HUDEP-2 (cell line): ENCODE data around the gene THPO.

Experiments used
- DNase-seq, 76 experiments: peaks; one replicate each; lab custom pipeline; 2025; ENCODE audit not compliant: unreplicated experiment in 76 of 76; lab: John Stamatoyannopoulos, UW

Gene THPO

DNA sequence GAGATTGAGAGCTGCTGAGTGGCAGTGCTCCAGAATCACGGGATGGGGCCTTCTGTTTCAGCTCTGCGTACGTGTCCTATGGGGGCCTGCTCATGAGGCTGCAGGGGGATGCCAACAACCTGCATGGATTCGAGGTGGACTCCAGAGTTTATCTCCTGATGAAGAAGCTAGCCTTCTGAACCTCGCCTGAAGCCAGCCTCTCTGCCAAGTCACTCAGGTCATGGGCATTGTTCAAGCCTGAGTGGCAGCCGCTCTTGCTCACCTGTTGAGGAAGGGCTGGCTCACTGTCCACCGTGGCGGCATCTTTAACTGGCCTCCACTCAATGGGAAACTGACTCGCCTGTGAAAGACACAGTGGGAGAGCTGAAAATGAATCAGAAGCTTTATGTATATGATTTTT, 9.9 kb downstream of the THPO start:
- DNase-seq: no peak

DNA sequence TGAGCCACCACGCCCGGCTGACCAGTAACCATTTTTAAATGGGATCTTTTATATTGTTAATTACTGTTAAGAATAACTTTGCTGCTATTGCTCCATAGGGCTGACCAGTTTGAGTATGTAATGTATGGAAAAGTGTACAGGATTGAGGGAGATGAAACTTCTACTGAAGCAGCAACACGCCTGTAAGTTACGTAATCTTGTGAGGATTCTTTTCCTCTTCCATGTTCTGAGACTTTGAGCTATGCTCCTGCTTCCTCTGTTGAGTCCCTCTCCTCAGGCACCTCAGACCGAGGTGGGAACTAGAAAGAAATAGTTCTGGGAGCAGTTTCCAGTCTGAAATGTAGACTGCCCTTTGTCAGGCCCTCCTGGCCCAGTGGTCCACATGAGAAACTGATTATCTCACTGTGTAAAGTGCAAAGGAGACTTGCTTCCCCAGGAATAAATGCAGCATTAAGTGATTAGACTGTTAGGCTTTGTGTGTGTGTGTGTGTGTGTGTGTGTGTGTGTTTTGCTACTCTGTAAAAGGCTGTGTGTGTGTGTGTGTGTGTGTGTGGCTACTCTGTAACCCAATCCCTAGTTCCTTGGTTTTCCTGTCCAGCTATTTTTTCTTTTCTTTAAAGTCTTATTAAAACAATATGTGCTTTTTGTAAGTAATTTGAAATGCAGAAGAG, 11.3 kb downstream of the THPO start:
- DNase-seq: no peak

DNA sequence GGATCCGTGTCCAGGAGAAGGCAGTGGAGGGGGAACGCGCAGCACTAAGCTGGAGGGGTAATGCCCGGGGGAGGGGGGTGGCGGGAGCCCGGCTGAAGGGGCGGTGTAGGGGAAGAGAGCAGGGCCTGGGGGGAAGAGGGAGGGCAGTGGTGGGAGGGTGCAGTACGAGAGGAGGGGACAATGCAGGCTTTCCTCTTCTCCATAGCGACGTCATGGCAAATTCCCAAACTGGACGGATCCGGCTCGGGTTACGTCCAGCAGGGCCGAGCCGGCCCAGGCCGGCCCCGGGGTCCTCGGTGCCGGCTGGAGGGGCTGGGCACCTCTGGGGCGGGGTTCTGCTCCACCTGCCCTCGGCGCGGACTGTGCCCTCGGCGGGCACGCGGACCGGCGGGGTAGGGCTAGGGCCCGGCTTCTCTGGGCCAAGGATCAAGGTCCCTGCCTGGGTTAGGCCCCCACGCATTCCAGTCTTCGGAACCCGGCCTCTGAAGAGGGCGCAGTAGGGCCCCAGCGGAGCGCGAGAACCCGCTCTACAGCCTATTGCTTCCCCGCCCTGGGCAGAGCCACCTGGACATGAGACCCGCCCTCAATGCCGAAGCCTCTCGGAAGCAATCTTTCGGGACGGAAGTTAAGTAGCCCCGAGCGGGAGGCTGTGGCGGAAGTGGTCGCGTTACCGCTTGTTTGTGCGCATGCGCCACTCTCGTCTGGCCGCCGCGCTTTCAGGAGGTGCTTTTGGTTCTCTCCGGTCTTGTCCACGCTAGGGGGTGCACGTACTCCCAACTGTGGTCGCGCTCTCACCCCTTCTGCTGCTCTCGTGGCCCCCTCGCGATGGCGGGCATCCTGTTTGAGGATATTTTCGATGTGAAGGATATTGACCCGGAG, 15.1 kb downstream of the THPO start:
- peak; percentile 56 to 98 (median 94) for DNase-seq

DNA sequence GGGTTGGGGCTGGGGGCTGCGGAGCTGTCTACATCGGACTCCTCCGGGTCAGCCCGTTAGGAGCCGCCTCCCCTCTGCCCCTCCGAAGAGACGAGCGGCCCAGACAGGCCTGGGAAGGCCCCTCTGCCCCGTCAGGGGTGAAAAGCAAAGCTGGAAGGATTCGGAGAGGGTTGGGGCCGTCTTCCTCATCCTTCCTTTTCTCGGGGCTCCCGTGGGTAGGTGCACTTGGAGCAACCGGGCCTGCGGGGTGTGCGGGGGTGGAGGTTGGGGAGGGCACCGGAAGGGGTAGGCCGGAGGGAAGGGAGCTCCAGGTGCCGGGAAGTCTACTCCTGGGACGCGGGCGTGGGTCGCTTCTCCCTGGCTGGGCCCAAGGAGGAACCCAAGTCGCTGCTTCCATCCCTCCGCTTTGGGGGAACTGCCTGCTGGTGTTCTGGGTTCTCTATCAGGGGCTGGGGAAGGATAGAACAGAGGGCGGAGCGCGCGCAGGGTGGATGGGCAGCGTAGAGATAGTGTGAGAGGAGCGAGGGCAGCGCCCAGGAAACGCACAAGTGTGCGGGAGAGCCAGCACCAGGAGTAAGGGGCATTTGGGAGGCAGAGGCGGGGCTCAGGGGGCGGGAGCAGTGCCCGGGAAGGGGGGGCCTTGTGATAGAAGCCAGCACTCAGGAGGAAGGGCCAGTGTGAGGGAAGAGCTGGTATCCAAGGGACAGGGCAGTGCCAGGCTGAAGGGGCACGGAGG, 15.9 kb downstream of the THPO start:
- peak in 70 of 76 experiments; percentile 13 to 79 (median 62) for DNase-seq

DNA sequence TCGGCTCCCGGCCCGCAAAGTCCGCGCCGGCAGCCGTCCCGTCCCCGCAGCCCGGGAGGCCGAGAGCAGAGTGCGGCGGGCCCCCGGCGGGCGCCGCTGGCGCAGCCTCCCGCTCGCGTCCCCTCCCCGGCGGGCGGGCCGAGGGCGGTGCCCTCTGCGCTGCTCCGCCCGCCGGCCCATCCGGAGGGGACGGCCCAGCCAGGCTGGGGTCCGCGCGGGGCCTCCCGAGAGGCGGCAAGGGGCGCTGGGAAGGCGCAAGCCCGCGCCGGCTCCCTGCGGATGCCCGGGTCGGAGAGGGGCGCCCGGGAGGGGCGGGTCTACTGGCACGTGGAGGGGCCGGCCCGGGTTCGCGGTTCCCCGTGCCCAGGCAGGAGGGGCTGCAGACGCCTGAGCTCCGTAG, 16.5 kb downstream of the THPO start, which contains the start of the genes CLCN2 and POLR2H:
CLCN2 (minus strand) TSS at position 74 of the 400 bp plus-strand sequence. CDS start 126 bp downstream, outside the sequence.
POLR2H (plus strand) TSS at position 179 of the 400 bp plus-strand sequence. CDS start 1,783 bp downstream, outside the sequence.
- DNase-seq: peak in 22 of 76 experiments; percentile 1 to 41 (median 26)

DNA sequence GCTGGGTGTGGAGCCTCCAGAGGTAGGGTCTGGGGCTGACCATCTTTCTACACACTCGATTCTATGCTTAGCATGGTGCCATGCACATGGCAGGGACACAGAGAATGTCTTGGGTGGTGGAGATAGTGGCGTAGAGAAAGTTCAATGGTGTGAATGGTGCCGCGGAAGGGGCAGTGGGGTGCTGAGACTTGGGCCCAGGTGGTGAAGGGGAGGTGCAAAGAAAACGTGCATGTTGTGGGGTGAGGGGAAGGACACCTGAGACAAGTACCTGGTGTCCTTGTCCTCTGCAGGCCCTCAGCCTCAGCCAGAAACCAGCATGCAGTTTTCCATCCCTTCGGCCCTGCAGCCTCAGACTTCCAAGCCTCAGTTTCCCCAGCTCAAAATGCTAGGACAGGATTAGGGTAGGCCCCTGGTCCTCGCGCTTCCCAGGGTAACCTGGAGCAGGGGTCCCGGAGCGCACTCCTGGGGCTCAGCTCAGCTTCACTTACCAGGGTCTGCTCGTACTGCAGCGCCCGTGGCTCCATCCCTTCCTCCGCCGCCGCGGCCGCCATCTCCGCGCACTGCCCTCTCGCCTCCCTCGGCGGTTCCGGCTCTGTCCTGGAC, 17.0 kb downstream of the THPO start:
- DNase-seq: peak in 2 of 76 experiments; percentile 20 to 40

DNA sequence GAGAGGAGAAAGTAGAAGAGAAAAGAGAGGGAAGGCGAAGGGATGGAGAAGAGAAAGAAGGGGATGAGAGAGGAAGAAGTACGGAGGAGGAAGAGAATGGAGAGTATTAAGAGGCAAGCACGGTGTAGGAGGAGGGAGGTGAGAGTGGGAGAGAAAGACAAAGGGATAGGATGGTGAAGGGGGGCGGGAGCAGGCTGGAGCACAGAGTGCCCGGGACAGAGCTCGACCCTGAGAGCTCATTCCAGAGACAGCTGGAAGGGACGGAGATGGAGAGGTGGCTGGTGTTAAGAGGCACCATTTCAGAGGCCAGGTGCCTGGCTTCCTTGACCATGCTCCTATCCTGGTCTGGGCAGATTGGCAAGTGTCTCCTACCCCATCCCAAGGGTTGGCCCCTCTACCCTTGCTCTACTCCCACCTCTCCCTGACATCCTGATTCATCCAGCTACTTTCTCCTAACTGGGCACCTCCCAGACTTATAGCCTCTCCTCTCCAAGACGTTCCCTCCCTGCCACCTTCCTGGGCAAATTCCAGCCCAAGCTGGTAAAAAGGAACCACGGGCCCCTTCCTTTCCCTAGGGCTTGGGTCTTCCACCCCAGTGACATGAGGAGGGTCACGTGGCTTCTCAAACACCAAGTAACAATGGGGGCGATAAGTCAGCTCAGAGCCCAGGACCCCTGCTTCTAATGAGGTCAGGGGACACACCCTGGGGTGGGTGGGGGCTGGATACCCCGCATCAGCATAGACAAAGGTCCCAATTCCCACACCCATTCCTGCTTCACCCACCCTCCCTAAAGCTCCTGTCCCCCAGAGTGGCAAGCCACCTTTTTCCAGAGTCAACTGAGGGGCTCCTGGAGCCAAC, 17.7 kb downstream of the THPO start:
- DNase-seq: no peak

DNA sequence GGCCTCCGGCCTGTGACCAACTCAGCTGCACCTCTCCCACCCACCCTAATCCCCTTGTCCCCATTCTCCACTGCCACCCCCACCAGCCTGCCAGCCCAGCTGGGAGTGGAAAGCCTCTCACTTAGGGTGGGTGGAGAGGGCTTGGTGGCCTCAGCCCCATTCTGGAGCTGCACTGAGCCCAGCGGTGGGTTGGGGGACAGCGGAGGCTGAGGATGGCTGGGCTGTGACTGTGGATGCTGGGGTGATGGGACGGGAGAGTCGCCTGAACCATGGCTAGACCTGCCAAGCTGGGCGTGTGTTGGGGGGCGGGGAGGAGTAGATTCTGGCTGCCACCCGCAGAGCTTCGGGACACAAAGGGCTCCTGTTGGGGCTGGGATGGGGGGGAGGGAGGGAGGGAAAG, 18.4 kb downstream of the THPO start:
- DNase-seq: no peak

DNA sequence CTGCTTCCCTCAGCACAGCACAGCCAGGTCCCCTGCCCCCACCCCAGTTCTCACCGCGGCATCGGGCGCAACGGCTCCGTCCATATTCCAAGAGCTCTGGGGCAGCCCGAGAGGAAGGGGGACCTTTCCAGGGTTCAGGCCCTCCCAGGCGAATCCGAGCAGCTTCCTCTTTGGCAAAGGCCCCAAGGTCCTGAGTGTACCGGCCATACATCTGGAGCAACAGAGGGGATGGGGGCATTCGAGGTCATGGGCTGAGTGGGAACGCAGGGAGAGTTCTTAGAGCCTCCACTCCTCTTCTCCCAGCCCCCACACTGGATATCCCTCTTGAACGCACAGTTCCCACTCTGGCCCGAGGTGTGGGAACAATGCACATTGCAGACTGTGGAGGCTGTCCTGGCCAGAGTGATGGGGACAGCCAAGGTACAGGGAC, 19.1 kb downstream of the THPO start:
- no peak for DNase-seq

DNA sequence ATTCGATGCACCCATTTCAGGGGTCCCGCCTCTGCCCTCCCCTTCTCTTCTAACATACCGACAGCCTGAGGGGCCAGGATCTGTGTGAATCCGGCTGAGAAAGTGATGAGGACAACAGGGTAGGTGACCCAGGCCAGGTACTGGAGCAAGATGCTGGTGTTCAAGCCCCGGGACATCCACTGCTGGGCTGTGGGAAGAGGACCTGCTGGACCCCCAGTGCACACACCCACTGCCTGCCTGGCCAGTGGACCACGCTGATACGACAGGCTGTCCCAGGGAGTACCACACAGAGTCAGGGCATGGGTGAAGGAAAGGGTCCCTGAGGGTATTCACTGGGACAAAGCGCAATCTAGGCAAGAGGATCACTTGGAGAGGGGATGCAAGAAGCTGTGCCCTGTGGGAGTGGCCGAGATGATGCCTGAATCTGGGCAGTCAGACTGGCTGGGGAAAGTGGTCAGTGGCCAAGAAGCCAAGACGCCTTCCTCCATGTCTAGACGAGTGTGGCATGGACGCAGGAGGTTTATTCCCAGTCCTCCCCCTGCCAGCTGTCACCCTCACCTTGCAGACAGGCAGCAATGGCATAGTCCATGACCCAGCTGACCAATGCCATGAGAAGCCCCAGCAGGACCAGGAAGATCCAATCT, 19.8 kb downstream of the THPO start:
- no peak for DNase-seq

DNA sequence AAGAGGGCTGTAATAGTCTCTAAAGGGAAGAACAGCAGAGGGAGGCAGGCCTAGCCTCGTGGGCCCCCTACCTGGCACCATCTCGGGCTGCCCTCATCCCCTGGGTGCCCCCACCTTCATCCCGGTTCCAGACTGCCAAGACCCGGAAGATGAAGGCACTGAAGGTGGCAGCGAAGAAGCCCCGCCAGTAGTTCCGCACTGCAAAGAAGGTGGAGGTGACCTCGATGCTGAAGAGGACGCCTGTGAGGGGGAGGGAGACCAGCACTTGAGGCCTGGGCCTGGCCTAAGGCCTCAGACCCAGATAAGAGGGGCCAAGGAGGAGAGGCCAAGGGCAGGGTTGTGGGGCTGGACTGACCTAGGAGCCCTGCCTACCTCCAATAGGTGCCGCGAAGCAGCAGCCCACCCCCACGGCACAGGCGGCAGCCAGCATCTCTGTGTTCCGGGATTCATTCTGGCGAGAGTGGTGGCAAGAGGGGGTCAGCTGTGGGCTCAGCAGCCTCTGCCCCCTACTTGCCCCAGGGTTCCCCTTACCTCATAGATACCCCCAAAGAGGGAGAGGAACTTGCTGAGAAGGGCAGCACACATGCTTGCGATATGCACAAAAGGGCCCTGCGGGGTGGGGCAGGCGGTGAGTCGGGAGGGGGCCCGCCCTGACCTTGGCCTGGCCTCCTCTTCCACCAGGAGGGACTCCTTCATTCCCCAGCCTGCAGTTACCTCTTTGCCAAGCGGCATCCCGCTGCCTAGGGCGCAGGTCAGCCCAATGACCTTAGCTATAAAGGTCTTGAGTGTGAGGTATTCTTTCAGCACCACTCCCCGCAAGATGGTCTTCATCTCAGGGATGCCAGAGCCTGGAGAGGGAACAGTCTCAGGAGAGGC, 20.5 kb downstream of the THPO start:
- DNase-seq: no peak

DNA sequence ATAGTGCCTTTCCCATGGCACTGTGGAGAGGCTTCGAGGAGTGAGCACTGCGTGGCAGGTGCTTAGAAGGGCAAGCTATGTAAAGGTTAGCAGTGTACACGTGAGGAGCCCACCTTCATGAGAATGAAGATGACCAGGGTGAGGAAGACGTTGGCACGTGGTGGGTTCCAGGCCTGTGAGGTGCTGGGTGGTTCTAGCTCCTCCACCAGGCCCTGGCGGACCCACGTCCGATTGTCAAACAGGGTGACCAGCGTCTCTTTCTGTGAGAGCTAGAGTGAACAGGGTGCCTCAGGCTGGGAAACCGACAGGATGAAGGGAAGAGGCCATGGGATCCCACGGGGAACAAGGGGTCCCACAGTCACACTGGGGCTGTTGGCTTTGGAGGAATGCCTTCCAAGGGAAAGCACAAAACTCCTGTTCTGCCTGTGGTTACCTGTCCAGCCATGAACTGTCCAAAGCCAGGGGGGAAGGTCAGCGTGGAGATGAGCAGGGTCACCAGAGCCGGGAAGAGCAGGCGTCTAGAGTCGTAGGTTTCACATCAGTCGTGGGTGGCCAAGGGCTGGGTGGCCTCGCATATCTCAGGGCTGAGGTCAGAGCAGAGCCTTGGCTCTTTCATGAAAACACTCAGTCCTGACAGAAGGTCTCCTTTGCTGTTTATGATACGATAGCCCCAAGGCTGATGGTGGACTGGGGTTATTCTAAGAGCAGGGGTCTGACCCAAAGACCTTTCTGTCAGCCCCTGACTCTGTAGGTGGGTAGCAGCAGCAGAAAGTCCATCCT, 22.6 kb downstream of the THPO start:
- DNase-seq: no peak

DNA sequence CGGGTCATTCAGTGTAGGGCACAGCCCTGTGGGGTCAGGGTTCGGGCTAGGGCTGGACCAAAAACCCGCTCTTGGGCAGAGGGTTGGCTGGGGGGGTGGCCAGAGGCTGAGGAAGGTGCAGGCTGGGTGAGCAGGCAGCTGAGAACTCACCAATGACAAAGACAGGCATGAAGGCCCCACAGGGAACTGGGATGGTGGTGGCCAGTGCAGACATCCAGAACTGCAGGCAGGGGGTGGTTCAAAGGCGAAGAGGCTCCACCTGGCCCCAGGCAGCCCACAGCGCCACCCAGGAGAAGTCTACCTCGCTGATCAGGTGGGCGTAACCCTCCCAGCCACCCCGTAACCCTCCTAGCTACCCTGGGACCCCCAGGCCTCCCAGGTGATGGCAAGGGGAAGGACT, 23.3 kb downstream of the THPO start:
- no peak for DNase-seq

DNA sequence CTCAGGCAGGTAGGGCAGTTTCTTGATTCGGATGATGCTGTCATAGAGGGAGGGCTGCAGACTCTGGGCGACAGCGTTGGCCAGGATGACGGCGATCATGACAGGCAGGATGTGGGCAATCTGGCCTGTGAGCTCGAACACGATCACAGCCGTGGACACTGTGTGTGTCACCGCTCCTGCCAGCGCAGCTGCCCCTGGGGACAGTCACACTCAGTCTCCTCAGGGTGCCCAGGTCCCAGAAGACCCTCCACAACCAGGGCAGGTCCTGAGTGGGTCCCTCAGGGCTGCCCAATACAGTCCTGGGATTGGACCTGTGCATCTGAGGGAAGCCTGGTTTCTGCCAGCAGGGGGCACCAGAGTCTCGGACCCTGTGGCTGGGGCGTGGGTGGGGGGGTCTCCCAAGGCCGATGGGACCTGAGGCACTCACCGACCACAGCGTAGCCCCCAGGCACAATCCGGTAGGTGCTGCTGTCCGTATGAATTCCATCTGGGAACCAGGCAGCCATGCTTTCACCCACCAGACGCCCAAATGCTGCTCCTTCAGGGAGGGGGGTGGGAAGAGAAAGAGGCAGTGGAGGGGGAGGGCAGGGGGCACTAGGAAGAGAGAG, 23.8 kb downstream of the THPO start:
- DNase-seq: peak in 36 of 76 experiments; percentile 7 to 52 (median 28)

DNA sequence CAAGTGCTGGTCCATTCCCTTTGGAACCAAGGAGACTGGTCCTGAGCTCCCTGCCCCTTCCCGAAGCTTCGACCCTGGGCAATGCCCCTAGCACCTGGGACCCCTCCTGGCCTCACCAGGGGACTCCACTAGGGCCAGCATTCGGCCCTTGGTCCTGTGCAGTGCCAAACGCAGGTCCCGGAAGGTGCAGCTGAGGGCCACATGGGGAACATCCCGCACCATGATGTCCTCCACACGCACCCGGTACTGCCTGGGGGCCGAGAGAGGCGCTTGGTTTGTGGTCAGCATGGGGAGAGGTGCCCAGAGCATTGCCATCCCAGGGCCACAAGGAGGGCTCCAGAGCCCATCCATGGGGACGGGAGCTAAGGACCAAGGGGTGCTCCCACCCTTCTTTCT, 24.5 kb downstream of the THPO start:
- no peak for DNase-seq

DNA sequence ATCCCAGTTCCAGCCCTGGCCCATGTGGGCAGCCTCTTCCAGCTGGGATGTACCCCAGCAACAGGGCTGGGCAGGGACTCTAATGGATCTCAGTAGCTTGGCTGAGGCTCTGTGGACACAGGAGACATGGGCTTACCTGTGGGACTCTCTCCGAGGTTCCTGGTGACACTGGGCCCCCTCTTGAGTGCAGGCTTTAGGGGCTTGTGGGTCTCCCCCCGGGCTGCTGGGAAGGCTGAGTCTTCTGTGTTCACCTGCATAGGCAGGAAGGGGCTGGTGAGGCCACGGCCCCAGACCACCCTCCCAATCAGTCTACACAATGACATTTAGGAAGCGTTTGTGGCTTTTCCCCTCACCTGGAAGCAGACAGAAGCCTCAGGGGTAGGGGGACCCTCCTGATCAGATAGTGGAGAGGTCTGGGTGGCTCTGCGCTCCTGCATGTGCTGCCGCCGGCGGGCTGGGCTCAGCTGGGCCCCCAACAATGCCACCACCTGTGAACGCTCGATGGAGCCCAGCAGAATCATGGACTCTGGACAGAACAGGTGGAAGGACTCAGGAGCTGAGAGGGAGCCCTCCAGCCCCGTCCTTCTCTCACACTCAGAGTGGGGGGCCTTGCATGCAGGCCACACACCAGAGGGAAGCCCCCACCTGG, 25.0 kb downstream of the THPO start:
- no peak for DNase-seq
